Endothelial cell of umbilical vein (primary cell): Measurements from ENCODE around the gene TPO. TPM values are rescaled to one million over a fixed set of nuclear protein-coding genes. Genes with fewer than 3 reads are reported as not detected.

ENCODE experiments used
- BruUV-seq: library from RNA; stranded (reverse); fragments of 400-500 nt; replicated peaks from 2 replicates; lab custom pipeline; 2021; lab: Mats Ljungman, UMichigan
- CTCF ChIA-PET: fragments of 300-600, 350-600 bp; sonication (Branson Sonifier 250); formaldehyde crosslinking; loops from one replicate; lab custom pipeline; 2021; ENCODE audit warnings: antibody characterized with exemption, inconsistent platforms; lab: Charles Lee
- POLR2A ChIA-PET: fragments of 300-600, 350-600 bp; sonication (Branson Sonifier 250); formaldehyde crosslinking; loops from one replicate; lab custom pipeline; 2021; ENCODE audit warnings: antibody characterized with exemption, inconsistent platforms; lab: Charles Lee
- DNase-seq: peaks from one replicate; pipeline ENCODE4 v3.0.0-alpha.2; 2011; ENCODE audit warnings: low read depth, low spot score
- FAIRE-seq: peaks from 2 replicates; lab custom pipeline; 2011; peaks lifted over from hg19 to GRCh38; lab: Jason Lieb, UNC
- H2AFZ ChIP-seq: 2 replicates; pipeline ENCODE4 v1.6.0; 2012; ENCODE audit warnings: low read depth, low read length, control low read depth, inconsistent platforms
- H3K27ac ChIP-seq: 2 replicates; pipeline ENCODE4 v1.5.1; 2011; ENCODE audit warnings: low read depth, mild to moderate bottlenecking, control low read depth, low read length, moderate library complexity; ENCODE audit not compliant: insufficient read depth
- H3K27me3 ChIP-seq, 2 experiments: 2 replicates each; pipeline versions ENCODE4 v1.6.0 to v1.6.1; 2011; ENCODE audit warnings: low read length in 2 of 2, mixed read lengths in 1 of 2; ENCODE audit not compliant: control insufficient read depth in 2 of 2, insufficient read depth in 2 of 2
- H3K36me3 ChIP-seq, 2 experiments: 2 replicates in 1 of 2; 3 replicates in 1 of 2; pipeline ENCODE4 v1.5.1; 2011; ENCODE audit warnings: low read length in 2 of 2, mild to moderate bottlenecking in 1 of 2, moderate library complexity in 1 of 2; ENCODE audit not compliant: control insufficient read depth in 2 of 2, insufficient read depth in 2 of 2; ENCODE audit errors: extremely low read depth in 1 of 2
- H3K4me1 ChIP-seq: 3 replicates; pipeline ENCODE4 v1.5.1; 2011; ENCODE audit warnings: mild to moderate bottlenecking, low read length; ENCODE audit not compliant: control insufficient read depth, insufficient read depth; ENCODE audit errors: extremely low read depth
- H3K4me2 ChIP-seq: 2 replicates; pipeline ENCODE4 v1.6.1; 2011; ENCODE audit warnings: low read length, control low read depth, mixed read lengths; ENCODE audit not compliant: insufficient read depth
- H3K4me3 ChIP-seq, 3 experiments: fragments of 200-600 bp in 1 of 3; sonication (generic), shearing (Covaris generic) in 1 of 3; replicated peaks in 1 of 3; 2 replicates each; pipeline ENCODE4 v1.5.1; 2011 to 2016; ENCODE audit warnings: control low read depth in 3 of 3, low read length in 3 of 3, mild to moderate bottlenecking in 2 of 3, inconsistent platforms in 1 of 3, low read depth in 1 of 3, moderate library complexity in 1 of 3; ENCODE audit not compliant: insufficient read depth in 1 of 3
- H3K79me2 ChIP-seq: 2 replicates; pipeline ENCODE4 v1.6.0; 2012; ENCODE audit warnings: low read length, inconsistent platforms; ENCODE audit not compliant: control insufficient read depth, insufficient read depth
- H3K9ac ChIP-seq: replicated peaks from 2 replicates; pipeline ENCODE3; 2011; ENCODE audit warnings: low read length, control low read depth; ENCODE audit not compliant: insufficient read depth; ENCODE audit errors: extremely low read depth
- H3K9me1 ChIP-seq: replicated peaks from 3 replicates; pipeline ENCODE4 v1.6.0; 2011; ENCODE audit warnings: mild to moderate bottlenecking, low read length; ENCODE audit not compliant: control insufficient read depth, insufficient read depth; ENCODE audit errors: extremely low read depth
- H3K9me3 ChIP-seq: replicated peaks from 2 replicates; pipeline ENCODE4 v1.5.1; 2012; ENCODE audit warnings: low read length, inconsistent platforms; ENCODE audit not compliant: control insufficient read depth, insufficient read depth
- H4K20me1 ChIP-seq: replicated peaks from 2 replicates; pipeline ENCODE3; 2011; ENCODE audit warnings: mild to moderate bottlenecking, low read length; ENCODE audit not compliant: control insufficient read depth, insufficient read depth; ENCODE audit errors: extremely low read depth
- CTCF ChIP-seq, 2 donors: IDR thresholded peaks; 1 replicate in 1 of 2; 2 replicates in 1 of 2; pipeline ENCODE4 v1.5.1; 2011; ENCODE audit warnings: low read length in 2 of 2, mild to moderate bottlenecking in 2 of 2, moderate library complexity in 2 of 2, control low read depth in 1 of 2, inconsistent platforms in 1 of 2, low read depth in 1 of 2; ENCODE audit not compliant: insufficient read depth in 1 of 2; ENCODE audit errors: extremely low read depth in 1 of 2
- EZH2 ChIP-seq: IDR thresholded peaks from 2 replicates; pipeline ENCODE4 v1.6.1; 2012; ENCODE audit warnings: borderline replicate concordance, low read depth, mild to moderate bottlenecking, moderate library complexity, low read length, inconsistent platforms; ENCODE audit not compliant: severe bottlenecking
- FOS ChIP-seq: IDR thresholded peaks from 2 replicates; pipeline ENCODE4 v1.6.1; 2011; ENCODE audit warnings: mild to moderate bottlenecking, low read length, moderate library complexity, borderline replicate concordance; ENCODE audit not compliant: insufficient read depth
- GATA2 ChIP-seq: IDR thresholded peaks from 2 replicates; pipeline ENCODE4 v1.7.0; 2011; ENCODE audit warnings: low read depth, mild to moderate bottlenecking, moderate library complexity, mixed read lengths, low read length; ENCODE audit not compliant: insufficient read length, insufficient read depth
- JUN ChIP-seq: IDR thresholded peaks from 2 replicates; pipeline ENCODE4 v1.6.1; 2011; ENCODE audit warnings: borderline replicate concordance, low read depth; ENCODE audit not compliant: insufficient read length, insufficient read depth
- MAX ChIP-seq: IDR thresholded peaks from 2 replicates; pipeline ENCODE4 v1.6.1; 2011; ENCODE audit not compliant: insufficient read depth, insufficient read length
- MYC ChIP-seq: IDR thresholded peaks from one replicate; pipeline ENCODE4 v1.6.1; 2011; ENCODE audit warnings: mild to moderate bottlenecking, low read depth, low read length
- POLR2A ChIP-seq: IDR thresholded peaks from 2 replicates; pipeline ENCODE4 v1.6.1; 2012; ENCODE audit warnings: low read depth, mild to moderate bottlenecking, control low read depth, low read length
- POLR2AphosphoS5 ChIP-seq: IDR thresholded peaks from 2 replicates; pipeline ENCODE4 v1.6.1; 2012; ENCODE audit warnings: low read depth, mild to moderate bottlenecking, control low read depth, low read length, moderate library complexity; ENCODE audit not compliant: insufficient read depth
- dilution Hi-C: fragments of 300-500 bp; cut with MboI; formaldehyde crosslinking; loops from one replicate; pipeline ENCODE4 v1.15.0; 2019; ENCODE audit warnings: low sequenced_read_pairs; ENCODE audit not compliant: extremely low pct_ligation_motif_present
- intact Hi-C: fragments of 100-400 bp; cut with micrococcal nuclease; formaldehyde crosslinking; loops from one replicate; pipeline ENCODE4 v1.10.0; 2022
- polyA plus RNA-seq, 4 experiments: library from polyadenylated mRNA; depleted of rRNA in 3 of 4; stranded (reverse) in 3 of 4; unstranded in 1 of 4; fragments of >200 nt; gene quantifications; 2 replicates each; pipeline versions ENCODE4 v1.2.1 to v1.2.3, GENCODE V29; 2011 to 2012; ENCODE audit warnings: missing spikeins in 1 of 4
- total RNA-seq: library from RNA; stranded (reverse); gene quantifications from 2 replicates; pipeline ENCODE4 v1.2.3, GENCODE V29; 2021

The TPO gene
- total and polyA plus RNA-seq, 2 donors (not counting 3 experiments of a cell fraction or from before 2014, with no cell fraction given): not detected

- intact Hi-C loops: no loop called here
- Histone ChIP-seq H3K4me3 (no peak overlapping the region), H3K79me2 (no peaks in the 10 kb centered on the region), H3K4me2 (no peak overlapping the region), H2AFZ (no peak overlapping the region), H3K9me3 (peaks cover 5% of the 10 kb centered on the region), H3K9ac (no peak overlapping the region), H3K4me1 (no peaks in the 10 kb centered on the region), H3K27me3 (no peaks in the 10 kb centered on the region), H3K27ac (no peak overlapping the region), H4K20me1 (no peaks in the 10 kb centered on the region), H3K9me1 (no peaks in the 10 kb centered on the region), H3K36me3 (no peaks in the 10 kb centered on the region)
- TF ChIP-seq GATA2: no peak
- no peak for TF ChIP-seq MYC
- POLR2A ChIA-PET: no interaction called here
- no peak for FAIRE-seq
- DNase-seq: no peak
- CTCF ChIA-PET: no interaction called here
- BruUV-seq: no TSS peak
- dilution Hi-C loops: no loop called here
Observed at GRCh38 chr2:1430491-1430890, 17.2 kb downstream of the TPO start.

- no peaks in the 10 kb centered on the region for H3K27me3 ChIP-seq
- H3K27ac ChIP-seq: no peak overlapping the region
- intact Hi-C loops: no loop called here
- no peak for TF ChIP-seq GATA2
- no peak for TF ChIP-seq FOS
- no peak for TF ChIP-seq JUN
- no peak for TF ChIP-seq CTCF (IDR thresholded peaks at IDR 0.05; ENCODE audit: extremely low read depth in 1 of 2, insufficient read depth in 1 of 2, low read depth in 1 of 2, low read length in 2 of 2)
- TF ChIP-seq POLR2A: no peak
- TF ChIP-seq EZH2: no peak
- TF ChIP-seq POLR2AphosphoS5: no peak
- TF ChIP-seq MAX: no peak
- TF ChIP-seq MYC: no peak
- H3K4me1 ChIP-seq: no peaks in the 10 kb centered on the region
- no peak overlapping the region for H3K9ac ChIP-seq
- BruUV-seq: no TSS peak
- FAIRE-seq (no peak), DNase-seq (no peak)
- no peaks in the 10 kb centered on the region for H3K36me3 ChIP-seq
- H3K4me2 ChIP-seq: no peak overlapping the region
- dilution Hi-C loops: no loop called here
- CTCF ChIA-PET: no interaction called here
- H3K9me3 ChIP-seq: peaks cover 7% of the 10 kb centered on the region
- H3K79me2 ChIP-seq: no peaks in the 10 kb centered on the region
- H3K9me1 ChIP-seq: no peaks in the 10 kb centered on the region
- H2AFZ ChIP-seq: no peak overlapping the region
- POLR2A ChIA-PET: no interaction called here
- H4K20me1 ChIP-seq: no peaks in the 10 kb centered on the region
- H3K4me3 ChIP-seq: no peak overlapping the region
Observed at GRCh38 chr2:1431886-1432400, 18.7 kb downstream of the TPO start.
